ENCODE measurements around the gene WDR7.

WDR7 gene

GRCh38 chr18:56789889-56790180 lies 138.7 kb downstream of the WDR7 start:
- no peak for DNase-seq (ENCODE audit: low read depth in 1 of 2, low spot score in 1 of 2)

DNA sequence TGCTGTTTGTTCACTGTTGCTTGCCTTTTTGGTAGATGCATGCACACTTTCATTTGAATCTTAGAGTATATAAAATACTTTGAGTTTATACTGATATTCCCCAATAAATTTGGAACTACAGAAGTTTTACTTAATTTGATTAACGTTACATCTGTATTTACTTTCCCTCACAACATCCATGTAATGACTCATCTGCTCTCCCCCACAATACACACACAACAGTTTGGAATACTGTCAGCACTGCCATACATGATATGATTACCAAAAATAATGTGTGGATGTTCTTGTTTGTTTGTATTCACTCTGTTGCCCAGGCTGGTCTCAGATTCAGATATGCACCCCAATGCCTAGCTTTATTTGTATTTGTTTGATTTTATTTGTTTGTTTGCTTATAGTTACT lies 144.2 kb downstream of the WDR7 start:
- DNase-seq (ENCODE audit: low read depth in 1 of 2, low spot score in 1 of 2): no peak

GRCh38 chr18:56799756-56800155 lies 148.6 kb downstream of the WDR7 start:
- DNase-seq (ENCODE audit: low read depth in 1 of 2, low spot score in 1 of 2): no peak

DNA sequence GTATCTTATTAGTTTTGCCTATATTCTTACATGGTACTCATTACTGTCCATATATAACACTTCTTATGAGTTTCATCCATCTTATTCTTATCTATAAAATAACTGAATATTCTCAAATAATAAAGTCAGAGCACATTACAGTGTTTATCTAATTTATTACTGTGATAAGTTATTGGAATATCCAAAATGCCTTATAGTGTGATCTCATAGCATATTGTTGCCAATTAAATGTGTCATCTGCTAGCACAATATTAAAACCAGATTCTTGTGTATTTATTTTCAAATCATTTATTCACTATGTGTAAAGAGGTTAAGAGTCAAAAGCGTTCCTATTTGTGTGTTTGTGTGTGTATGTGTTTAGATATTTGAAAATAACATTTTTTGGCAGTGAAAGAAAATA lies 151.9 kb downstream of the WDR7 start:
- DNase-seq (ENCODE audit: low read depth in 1 of 2, low spot score in 1 of 2): no peak

DNA sequence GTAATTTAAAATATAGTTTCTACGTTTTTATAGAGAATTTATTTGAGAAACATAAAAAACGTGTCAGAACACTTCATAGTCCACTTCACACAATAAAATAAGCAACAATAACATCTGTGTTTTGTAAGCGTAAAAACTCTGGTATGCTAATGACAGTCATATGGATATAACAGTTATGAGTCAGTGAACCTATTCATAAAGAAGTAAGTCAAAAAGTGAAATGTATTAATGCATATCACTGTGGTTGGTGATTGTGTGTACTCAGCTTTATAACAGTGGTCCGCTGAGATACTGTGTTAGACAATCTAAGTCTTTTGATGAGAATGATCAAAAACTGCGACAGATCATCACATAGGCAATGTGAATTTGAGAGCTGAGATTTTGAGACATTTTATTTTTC lies 153.2 kb downstream of the WDR7 start:
- no peak for DNase-seq (ENCODE audit: low read depth in 1 of 2, low spot score in 1 of 2)

DNA sequence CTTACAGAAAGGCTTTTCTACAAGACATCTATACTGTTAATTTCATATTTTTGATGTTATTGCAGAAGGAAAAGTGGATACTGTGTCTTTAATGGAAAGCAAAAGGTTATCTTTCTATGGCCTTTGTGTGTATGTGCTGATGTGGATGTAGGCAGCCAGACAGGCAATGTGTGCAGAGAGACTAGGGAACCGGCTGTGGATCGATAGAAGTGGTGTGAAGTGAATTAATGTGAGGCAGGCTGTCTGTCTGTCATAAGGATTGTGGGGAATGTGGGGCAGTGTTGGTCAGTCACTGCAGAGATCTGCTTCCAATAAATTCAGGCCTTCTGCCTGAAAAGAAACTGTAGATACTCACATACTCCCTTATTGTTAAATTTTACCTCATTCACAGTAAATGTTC lies 156.7 kb downstream of the WDR7 start:
- DNase-seq (ENCODE audit: low read depth in 1 of 2, low spot score in 1 of 2): no peak

GRCh38 chr18:56812674-56813073 lies 161.5 kb downstream of the WDR7 start:
- DNase-seq (ENCODE audit: low read depth in 1 of 2, low spot score in 1 of 2): no peak

DNA sequence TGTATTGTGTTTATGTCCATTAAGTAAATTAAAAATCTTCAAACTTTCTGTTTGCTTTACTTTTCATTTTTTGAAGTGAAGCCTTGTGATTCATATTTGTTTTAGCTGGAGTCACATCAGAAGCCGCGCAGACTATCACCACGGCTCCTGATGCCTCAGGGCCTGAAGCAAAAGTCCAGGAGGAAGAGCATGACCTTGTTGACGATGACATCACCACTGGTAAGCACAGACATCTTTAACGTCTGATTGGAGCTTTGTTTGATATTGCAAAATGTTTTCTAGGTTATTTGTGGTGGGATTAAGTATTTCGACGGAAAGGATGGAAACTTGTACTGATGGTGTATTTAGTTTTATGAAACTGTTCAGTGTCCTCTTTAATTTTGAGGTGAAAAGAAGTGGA lies 164.8 kb downstream of the WDR7 start:
- DNase-seq (ENCODE audit: low read depth in 1 of 2, low spot score in 1 of 2): no peak

GRCh38 chr18:56823986-56824565 lies 172.9 kb downstream of the WDR7 start:
- DNase-seq (ENCODE audit: low read depth in 1 of 2, low spot score in 1 of 2): no peak

GRCh38 chr18:56825321-56825720 lies 174.2 kb downstream of the WDR7 start:
- DNase-seq (ENCODE audit: low read depth in 1 of 2, low spot score in 1 of 2): no peak

GRCh38 chr18:56825878-56826277 lies 174.7 kb downstream of the WDR7 start:
- no peak for DNase-seq (ENCODE audit: low read depth in 1 of 2, low spot score in 1 of 2)

DNA sequence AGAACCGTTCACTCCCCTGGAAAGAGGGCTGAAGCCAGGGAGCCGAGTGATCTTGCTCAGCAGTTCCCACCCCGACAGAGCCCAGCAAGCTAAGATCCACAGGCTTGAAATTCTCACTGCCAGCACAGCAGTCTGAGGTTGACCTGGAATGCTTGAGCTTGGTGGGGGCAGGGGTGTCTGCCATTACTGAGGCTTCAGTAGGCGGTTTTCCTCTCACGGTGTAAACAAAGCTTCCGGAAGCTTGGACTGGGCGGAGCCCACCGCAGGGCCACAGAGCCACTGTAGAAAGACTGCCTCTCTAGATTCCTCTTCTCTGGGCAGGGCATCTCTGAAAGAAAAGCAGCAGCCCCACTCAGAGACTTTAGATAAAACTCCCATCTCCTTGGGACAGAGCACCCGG lies 180.8 kb downstream of the WDR7 start:
- no peak for DNase-seq (ENCODE audit: low read depth in 1 of 2, low spot score in 1 of 2)

GRCh38 chr18:56835331-56835730 lies 184.2 kb downstream of the WDR7 start:
- DNase-seq (ENCODE audit: low read depth in 1 of 2, low spot score in 1 of 2): no peak

- DNase-seq (ENCODE audit: low read depth in 1 of 2, low spot score in 1 of 2): no peak
These were observed 185.0 kb downstream of the WDR7 start for GRCh38 chr18:56836173-56836572.

DNA sequence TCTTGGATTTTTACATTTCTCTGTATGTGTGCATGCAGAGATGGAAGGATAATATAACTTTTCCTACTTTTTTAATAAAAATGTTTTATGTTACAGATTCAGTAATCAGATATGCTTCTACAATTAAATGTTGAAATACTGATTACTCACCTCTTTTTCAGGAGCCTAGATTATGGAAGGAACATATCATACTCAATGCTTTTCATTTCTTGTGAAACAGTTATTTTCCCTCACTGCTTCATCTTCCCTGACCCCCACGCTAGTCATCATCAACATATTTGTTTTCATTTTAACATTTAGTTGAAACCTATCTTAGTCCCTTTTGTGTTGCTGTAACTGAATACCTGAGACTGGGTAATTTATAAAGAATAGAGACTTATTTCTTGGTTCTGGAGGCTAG lies 190.7 kb downstream of the WDR7 start:
- no peak for DNase-seq (ENCODE audit: low read depth in 1 of 2, low spot score in 1 of 2)

- no peak for DNase-seq (ENCODE audit: low read depth in 1 of 2, low spot score in 1 of 2)
These were observed 192.1 kb downstream of the WDR7 start for GRCh38 chr18:56843241-56843640.

GRCh38 chr18:56844556-56844955 lies 193.4 kb downstream of the WDR7 start:
- no peak for DNase-seq (ENCODE audit: low read depth in 1 of 2, low spot score in 1 of 2)

- no peak for DNase-seq (ENCODE audit: low read depth in 1 of 2, low spot score in 1 of 2)
These were observed 200.6 kb downstream of the WDR7 start for GRCh38 chr18:56851774-56852173.

GRCh38 chr18:56853961-56854360 lies 202.8 kb downstream of the WDR7 start:
- DNase-seq (ENCODE audit: low read depth in 1 of 2, low spot score in 1 of 2): no peak

- DNase-seq (ENCODE audit: low read depth in 1 of 2, low spot score in 1 of 2): no peak
These were observed 210.1 kb downstream of the WDR7 start for GRCh38 chr18:56861244-56861643.

DNA sequence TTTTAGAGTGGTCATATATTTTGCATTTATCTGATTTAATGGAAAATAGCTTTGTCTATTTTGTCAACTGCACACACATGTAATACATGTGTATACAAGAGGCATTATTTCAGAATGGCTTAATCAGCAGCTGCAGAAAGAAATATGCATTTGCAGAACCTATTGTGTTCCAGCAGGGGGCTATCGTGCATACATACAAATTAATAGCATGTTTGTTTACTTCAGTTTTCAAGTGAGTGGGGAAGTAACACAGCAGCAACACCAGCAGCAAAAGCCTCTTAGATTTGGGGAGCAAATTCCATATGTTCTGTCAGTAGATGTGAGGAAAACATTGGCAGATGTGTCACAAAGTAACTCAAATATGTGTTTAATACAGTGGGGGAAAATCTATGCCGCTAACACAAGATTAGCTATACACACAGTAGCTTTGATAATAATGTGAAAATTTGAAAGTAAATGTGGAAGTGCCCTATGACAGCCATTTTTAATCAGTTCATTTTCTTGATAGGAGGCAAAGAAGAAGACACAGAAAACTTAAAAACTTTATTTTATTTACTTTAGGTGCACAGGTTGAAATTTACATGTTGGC lies 218.1 kb downstream of the WDR7 start:
- DNase-seq (ENCODE audit: low read depth in 1 of 2, low spot score in 1 of 2): peak in 1 of 2 donors; percentile 2

DNA sequence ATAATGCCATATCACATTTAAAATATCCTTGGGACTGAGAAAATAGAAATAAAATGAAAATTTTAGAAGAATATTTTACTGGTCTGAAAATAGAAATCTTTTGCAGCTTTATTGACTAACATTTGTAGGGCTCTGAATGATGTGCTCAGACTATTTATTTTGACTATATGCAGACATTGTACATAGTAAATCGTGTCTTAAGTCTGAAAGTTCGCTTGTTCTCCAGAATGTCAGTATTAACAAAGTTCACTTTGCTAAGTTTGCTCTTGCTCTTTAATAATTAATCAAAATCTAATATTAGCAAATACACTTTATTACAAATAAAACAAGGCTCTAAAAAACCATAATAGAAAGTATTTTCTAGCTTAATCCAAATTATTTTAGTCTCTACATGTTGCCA lies 219.8 kb downstream of the WDR7 start:
- no peak for DNase-seq (ENCODE audit: low read depth in 1 of 2, low spot score in 1 of 2)

DNA sequence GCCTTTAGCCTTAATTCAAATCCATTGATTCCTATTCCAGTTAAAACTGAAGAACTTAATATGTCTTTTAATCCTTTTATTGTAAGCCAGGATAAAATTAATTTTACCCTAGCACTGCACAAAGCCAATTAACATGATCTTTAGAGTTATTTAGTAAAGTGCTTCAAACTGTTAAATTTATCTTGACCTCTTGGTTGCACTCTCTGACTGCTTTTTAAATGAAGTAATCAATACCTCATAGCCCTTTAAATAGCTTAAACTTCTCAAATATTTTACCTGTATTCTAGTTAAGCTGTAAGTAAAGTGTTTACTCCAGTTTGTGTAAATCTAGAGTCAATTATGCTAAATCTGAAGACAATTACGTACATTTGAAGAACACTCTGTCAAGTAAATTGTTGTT lies 221.0 kb downstream of the WDR7 start:
- no peak for DNase-seq (ENCODE audit: low read depth in 1 of 2, low spot score in 1 of 2)
